Right renal cortex interstitium (tissue), 3 donors: ENCODE measurements around the gene NQO1. TPM values are rescaled to one million over a fixed set of nuclear protein-coding genes. Genes with fewer than 3 reads are reported as not detected.

Experiments used
- polyA plus RNA-seq, 3 donors: library from polyadenylated mRNA; unstranded; fragments of 120-200 nt; gene quantifications; one replicate each; pipeline ENCODE4 v1.2.1, GENCODE V29; 2013; ENCODE audit not compliant: insufficient read length in 3 of 3

Gene NQO1
- polyA plus RNA-seq, 3 donors = 26.5 to 28.7 (median 28.1) TPM

Other genes starting within 250 kb of the NQO1 start
- gene NFAT5, start 160.6 kb downstream of the NQO1 start, polyA plus RNA-seq = 10 to 100 TPM; 30.7 to 37.0 (median 32.9) TPM
- gene NOB1, start 28.4 kb upstream of the NQO1 start, polyA plus RNA-seq = 10 to 100 TPM; 67.5 to 76.5 (median 71.3) TPM
- gene WWP2, start 35.8 kb upstream of the NQO1 start, polyA plus RNA-seq = 10 to 100 TPM; 38.5 to 42.0 (median 39.9) TPM
- 10 to 100 TPM; 56.3 to 64.6 (median 59.7) TPM for gene CLEC18A, start 224.8 kb upstream of the NQO1 start, polyA plus RNA-seq